Right lobe of liver (tissue), 6 donors: Measurements from ENCODE around the gene MKLN1. TPM values are rescaled to one million over a fixed set of nuclear protein-coding genes. Genes with fewer than 3 reads are reported as not detected.
A peak's percentile ranks its signal among the peaks of the same experiment; 100 is the strongest.

ENCODE experiments used
- ATAC-seq, 4 donors: fragments of 200-7000 bp; cut with Tn5 transposase; one replicate each; pipeline ENCODE4 v1.9.1; 2020; ENCODE audit warnings: mild to moderate bottlenecking in 4 of 4, moderate library complexity in 4 of 4
- DNase-seq, 3 donors: peaks; one replicate each; pipeline ENCODE4 v3.0.0-alpha.2; 2020
- H3K27ac ChIP-seq, 3 donors: fragments of 200-600 bp; one replicate each; pipeline ENCODE4 v1.8.0; 2022
- H3K27me3 ChIP-seq, 2 donors: fragments of 200-600 bp; one replicate each; pipeline ENCODE4 v1.8.0; 2022
- H3K36me3 ChIP-seq, 4 donors: fragments of 200-600 bp; sonication (generic) in 1 of 4; one replicate each; pipeline versions ENCODE4 v1.5.1 to v1.8.0; 2017 to 2022; ENCODE audit warnings: control low read depth in 1 of 4
- H3K4me1 ChIP-seq, 4 donors: fragments of 200-600 bp; sonication (generic) in 1 of 4; one replicate each; pipeline versions ENCODE4 v1.5.1 to v1.8.0; 2017 to 2022; ENCODE audit warnings: control low read depth in 1 of 4
- H3K4me3 ChIP-seq, 3 donors: fragments of 200-600 bp; one replicate each; pipeline ENCODE4 v1.8.0; 2022
- H3K9me3 ChIP-seq, 4 donors: fragments of 200-600 bp; sonication (generic) in 1 of 4; one replicate each; pipeline versions ENCODE4 v1.5.1 to v1.8.0; 2017 to 2022; ENCODE audit warnings: control low read depth in 1 of 4
- CTCF ChIP-seq, 4 donors: fragments of 200-600 bp in 3 of 4; fragments of 450-650 bp in 1 of 4; IDR thresholded peaks; one replicate each; pipeline versions ENCODE4 v1.5.1 to v1.8.0; 2016 to 2022; ENCODE audit warnings: antibody characterized with exemption in 4 of 4, mild to moderate bottlenecking in 2 of 4
- POLR2A ChIP-seq: fragments of 450-650 bp; IDR thresholded peaks from one replicate; pipeline ENCODE4 v1.6.1; 2017; ENCODE audit warnings: antibody characterized with exemption, mild to moderate bottlenecking
- WGBS: methylation state at CpG from one replicate; pipeline ENCODE4 v1.1.6; 2018; ENCODE audit warnings: low coverage, low lambda C conversion rate; ENCODE audit not compliant: insufficient coverage; ENCODE audit errors: missing lambda C conversion rate; 5-methylcytosine and 5-hydroxymethylcytosine counted together
- intact Hi-C, 2 donors: fragments of 100-400 bp; cut with DNase I; formaldehyde crosslinking; loops; one replicate each; pipeline versions ENCODE4 v1.11.2 to v1.14.1; 2022
- total RNA-seq, 6 experiments: library from RNA; depleted of rRNA in 2 of 6; stranded (reverse); fragments of >200 nt in 2 of 6; fragmentation: NEBNext Ultra II Directional in 3 of 6; extraction: Animal tissue kit (Norgen Biotek cat#: 25700) in 3 of 6; gene quantifications; one replicate each; pipeline versions ENCODE4 v1.1.0 to v1.2.4, GENCODE V29; 2016 to 2023
- donor health status: DM: no; HTN: yes; CAD: no.
- donor health status: DM: no; HTN: no; CAD: no.
- donor health status: DM: no; HTN: no; CAD: no.
- donor health status: DM: no; HTN: yes; CAD: no.
- donor health status: DM: no; HTN: yes; CAD: no.

Gene MKLN1
- total RNA-seq, 6 experiments from 2014 or later: 24.0 to 39.6 (median 35.1) TPM

DNA sequence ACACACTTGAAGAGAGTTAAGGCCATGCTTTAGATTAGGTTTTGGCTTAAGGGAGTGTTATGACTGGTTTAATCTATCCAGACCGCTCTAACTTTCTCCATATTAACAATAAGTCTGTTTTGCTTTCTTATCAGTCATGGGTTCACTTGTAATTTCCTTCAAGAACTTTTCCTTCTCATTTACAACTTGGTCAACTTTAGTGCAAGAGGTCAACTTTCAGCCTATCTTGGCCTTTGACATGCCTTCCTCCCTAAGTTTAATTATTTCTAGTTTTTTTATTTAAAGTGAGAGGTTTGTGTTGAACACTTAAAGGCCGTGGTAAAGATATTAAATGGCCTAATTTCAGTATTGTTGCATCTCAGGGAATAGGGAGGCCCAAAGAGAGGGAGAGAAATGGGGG is 75.6 kb downstream of the MKLN1 start:
- peaks cover 0 to 27% (median 3%) of the 10 kb centered on the region in 4 donors for H3K4me1 ChIP-seq
- TF ChIP-seq POLR2A: no peak
- no peak for TF ChIP-seq CTCF (IDR thresholded peaks at IDR 0.05)
- DNase-seq (no peak), ATAC-seq (no peak)
- 78% methylated on average over 2 of the region's 2 CpGs for WGBS
- H3K27ac ChIP-seq: no peak overlapping the region
- H3K4me3 ChIP-seq: no peak overlapping the region
- no peaks in the 10 kb centered on the region for H3K27me3 ChIP-seq
- H3K36me3 ChIP-seq: no peaks in the 10 kb centered on the region
- intact Hi-C loops: no loop called here
- no peaks in the 10 kb centered on the region for H3K9me3 ChIP-seq

DNA sequence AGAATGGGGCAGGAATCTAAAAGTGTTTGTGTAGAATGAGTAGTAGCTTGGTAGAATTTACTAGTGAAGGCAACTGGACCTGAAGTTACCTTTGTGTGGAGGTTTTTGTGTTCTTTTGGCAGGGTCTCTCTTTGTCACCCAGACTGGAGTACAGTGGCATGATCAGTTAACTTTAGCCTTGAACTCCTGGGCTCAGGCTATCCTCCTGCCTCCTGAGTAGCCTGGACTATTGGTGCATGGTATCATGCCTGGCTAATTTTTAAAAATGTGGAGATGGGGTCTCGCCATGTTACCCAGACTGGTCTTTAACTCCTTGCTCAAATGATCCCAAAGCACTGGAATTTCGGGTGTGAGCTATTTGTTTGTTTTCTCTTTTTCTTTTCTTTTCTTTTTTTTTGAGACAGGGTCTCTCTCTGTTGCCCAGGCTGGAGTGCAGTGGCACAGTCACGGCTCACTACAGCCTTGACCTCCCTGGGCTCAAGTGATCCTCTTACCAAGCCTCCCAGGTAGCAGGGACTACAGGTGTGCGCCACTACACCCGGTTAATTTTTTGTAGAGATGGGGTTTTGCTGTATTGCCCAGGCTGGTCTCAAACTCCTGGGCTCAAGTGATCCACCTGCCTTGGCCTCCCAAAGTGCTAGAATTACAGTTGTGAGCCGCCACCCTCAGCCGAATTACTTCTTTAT is 76.7 kb downstream of the MKLN1 start:
- Histone ChIP-seq H3K27me3 (no peaks in the 10 kb centered on the region), H3K27ac (no peak overlapping the region), H3K36me3 (no peaks in the 10 kb centered on the region), H3K4me1 (peaks cover 0 to 27% (median 3%) of the 10 kb centered on the region in 4 donors), H3K9me3 (no peaks in the 10 kb centered on the region), H3K4me3 (no peak overlapping the region)
- peak in 3 of 4 donors; percentile 31 to 44 (median 37) for ATAC-seq
- intact Hi-C loops: no loop called here
- TF ChIP-seq POLR2A (no peak), CTCF (IDR thresholded peaks at IDR 0.05) (no peak)
- 93% methylated on average over 6 of the region's 7 CpGs for WGBS
- DNase-seq: no peak

- intact Hi-C loops: no loop called here
- Histone ChIP-seq H3K9me3 (no peaks in the 10 kb centered on the region), H3K4me1 (peaks cover 0 to 7% (median 0%) of the 10 kb centered on the region in 4 donors), H3K27ac (no peak overlapping the region), H3K36me3 (peaks cover 0 to 16% (median 3%) of the 10 kb centered on the region in 4 donors), H3K4me3 (no peak overlapping the region), H3K27me3 (no peaks in the 10 kb centered on the region)
- TF ChIP-seq CTCF (IDR thresholded peaks at IDR 0.05) (no peak), POLR2A (no peak)
- 90% methylated on average over 5 of the region's 5 CpGs for WGBS
- DNase-seq: no peak
- ATAC-seq: no peak
These were observed 81.6 kb downstream of the MKLN1 start for GRCh38 chr7:131409129-131409766.

DNA sequence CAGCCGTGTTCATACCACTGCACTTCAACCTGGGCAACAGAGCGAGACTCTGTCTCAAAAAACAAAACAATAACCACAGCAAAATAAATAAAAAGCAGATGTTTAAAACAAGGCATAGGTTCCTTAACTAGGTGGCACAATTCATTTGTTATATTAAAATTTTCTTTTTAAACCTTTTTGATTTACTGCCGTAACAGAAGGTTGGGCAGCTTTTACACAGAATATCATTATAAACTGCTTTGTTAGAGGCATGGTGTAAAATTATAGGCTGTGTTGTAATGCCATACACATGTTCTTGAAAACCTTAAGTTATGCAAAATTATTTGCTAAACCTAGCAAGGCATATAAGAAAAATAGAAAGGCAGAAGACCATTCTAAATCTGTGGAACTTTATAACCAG is 84.4 kb downstream of the MKLN1 start:
- Histone ChIP-seq H3K36me3 (peaks cover 0 to 16% (median 3%) of the 10 kb centered on the region in 4 donors), H3K9me3 (no peaks in the 10 kb centered on the region), H3K27me3 (no peaks in the 10 kb centered on the region), H3K27ac (no peak overlapping the region), H3K4me1 (no peaks in the 10 kb centered on the region), H3K4me3 (no peak overlapping the region)
- ATAC-seq: no peak
- 91% methylated on average over 3 of the region's 3 CpGs for WGBS
- intact Hi-C loops: no loop called here
- no peak for DNase-seq
- TF ChIP-seq CTCF (IDR thresholded peaks at IDR 0.05) (no peak), POLR2A (no peak)
